Astrocyte of the spinal cord (primary cell): Measurements from ENCODE around the gene MKRN2.
"Not testable (repeated sequence)": the region's sequence is repeated elsewhere in the genome, so short reads cannot be mapped to it uniquely, and the experiment has no call there.

Experiments used
- DNase-seq: peaks from one replicate; pipeline ENCODE4 v3.0.0; 2011; ENCODE audit warnings: low read depth, low spot score
- H3K4me3 ChIP-seq: 2 replicates; pipeline ENCODE4 v1.5.1; 2011; ENCODE audit warnings: low read depth, mild to moderate bottlenecking, low read length, moderate library complexity
- in situ Hi-C: cut with HindIII; loops from 2 replicates; pipeline ENCODE4 v1.10.0; 2017; ENCODE audit warnings: low sequenced_read_pairs
- TF ChIP-seq, protein P1 (sequence below): IDR thresholded peaks from 2 replicates; pipeline ENCODE4 v1.5.1; 2012; ENCODE audit warnings: low read depth, mild to moderate bottlenecking, low read length, inconsistent platforms

The MKRN2 gene

GRCh38 chr3:12532182-12532581 is 24.7 kb upstream of the MKRN2 start:
- in situ Hi-C loops, result no loop called here
- no peak overlapping the region for H3K4me3 ChIP-seq
- no peak for DNase-seq
- TF ChIP-seq, protein P1, sequence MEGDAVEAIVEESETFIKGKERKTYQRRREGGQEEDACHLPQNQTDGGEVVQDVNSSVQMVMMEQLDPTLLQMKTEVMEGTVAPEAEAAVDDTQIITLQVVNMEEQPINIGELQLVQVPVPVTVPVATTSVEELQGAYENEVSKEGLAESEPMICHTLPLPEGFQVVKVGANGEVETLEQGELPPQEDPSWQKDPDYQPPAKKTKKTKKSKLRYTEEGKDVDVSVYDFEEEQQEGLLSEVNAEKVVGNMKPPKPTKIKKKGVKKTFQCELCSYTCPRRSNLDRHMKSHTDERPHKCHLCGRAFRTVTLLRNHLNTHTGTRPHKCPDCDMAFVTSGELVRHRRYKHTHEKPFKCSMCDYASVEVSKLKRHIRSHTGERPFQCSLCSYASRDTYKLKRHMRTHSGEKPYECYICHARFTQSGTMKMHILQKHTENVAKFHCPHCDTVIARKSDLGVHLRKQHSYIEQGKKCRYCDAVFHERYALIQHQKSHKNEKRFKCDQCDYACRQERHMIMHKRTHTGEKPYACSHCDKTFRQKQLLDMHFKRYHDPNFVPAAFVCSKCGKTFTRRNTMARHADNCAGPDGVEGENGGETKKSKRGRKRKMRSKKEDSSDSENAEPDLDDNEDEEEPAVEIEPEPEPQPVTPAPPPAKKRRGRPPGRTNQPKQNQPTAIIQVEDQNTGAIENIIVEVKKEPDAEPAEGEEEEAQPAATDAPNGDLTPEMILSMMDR, result no peak

DNA sequence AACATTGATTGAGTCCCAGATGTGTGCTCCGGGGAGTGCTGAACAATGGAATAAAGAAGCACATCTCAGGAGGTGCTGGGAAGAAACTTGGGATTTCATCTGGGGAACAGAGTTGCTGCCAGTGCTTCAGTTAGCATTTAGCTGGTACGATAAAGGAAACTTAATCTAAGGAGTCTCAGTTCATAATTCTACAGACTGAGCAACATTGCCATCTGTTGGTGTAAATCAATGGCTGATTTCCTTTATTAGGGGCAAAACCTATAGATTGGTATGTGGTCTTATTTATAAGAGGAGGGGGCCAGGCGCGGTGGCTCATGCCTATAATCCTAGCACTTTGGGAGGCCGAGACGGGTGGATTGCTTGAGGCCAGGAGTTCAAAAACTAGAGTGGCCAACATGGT is 20.5 kb upstream of the MKRN2 start:
- H3K4me3 ChIP-seq, result no peak overlapping the region
- TF ChIP-seq, protein P1, result peak; percentile 36
- in situ Hi-C loops, result no loop called here
- DNase-seq, result peak; percentile 24

- no peak overlapping the region for H3K4me3 ChIP-seq
- DNase-seq, result no peak
- in situ Hi-C loops, result no loop called here
- TF ChIP-seq, protein P1, result peak; percentile 35
Measured at GRCh38 chr3:12541625-12542024, 15.3 kb upstream of the MKRN2 start.

DNA sequence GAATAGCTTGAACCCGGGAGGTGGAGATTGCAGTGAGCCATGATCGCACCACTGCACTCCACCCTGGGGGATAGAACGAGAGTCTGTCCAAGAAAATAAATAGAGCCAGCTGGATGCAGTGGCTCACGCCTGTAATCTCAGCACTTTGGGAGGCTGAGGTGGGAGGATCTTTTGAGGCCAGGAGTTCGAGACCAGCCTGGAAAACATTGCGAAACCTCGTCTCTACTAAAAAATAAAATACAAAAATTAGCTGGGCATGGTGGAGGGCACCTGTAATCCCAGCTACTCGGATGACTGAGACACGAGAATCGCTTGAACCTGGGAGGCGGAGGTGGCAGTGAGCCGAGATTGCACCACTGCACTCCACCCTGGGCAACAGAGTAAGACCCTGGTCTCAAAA is 13.4 kb upstream of the MKRN2 start:
- DNase-seq, in situ Hi-C loops, H3K4me3 ChIP-seq: not testable (repeated sequence)

DNA sequence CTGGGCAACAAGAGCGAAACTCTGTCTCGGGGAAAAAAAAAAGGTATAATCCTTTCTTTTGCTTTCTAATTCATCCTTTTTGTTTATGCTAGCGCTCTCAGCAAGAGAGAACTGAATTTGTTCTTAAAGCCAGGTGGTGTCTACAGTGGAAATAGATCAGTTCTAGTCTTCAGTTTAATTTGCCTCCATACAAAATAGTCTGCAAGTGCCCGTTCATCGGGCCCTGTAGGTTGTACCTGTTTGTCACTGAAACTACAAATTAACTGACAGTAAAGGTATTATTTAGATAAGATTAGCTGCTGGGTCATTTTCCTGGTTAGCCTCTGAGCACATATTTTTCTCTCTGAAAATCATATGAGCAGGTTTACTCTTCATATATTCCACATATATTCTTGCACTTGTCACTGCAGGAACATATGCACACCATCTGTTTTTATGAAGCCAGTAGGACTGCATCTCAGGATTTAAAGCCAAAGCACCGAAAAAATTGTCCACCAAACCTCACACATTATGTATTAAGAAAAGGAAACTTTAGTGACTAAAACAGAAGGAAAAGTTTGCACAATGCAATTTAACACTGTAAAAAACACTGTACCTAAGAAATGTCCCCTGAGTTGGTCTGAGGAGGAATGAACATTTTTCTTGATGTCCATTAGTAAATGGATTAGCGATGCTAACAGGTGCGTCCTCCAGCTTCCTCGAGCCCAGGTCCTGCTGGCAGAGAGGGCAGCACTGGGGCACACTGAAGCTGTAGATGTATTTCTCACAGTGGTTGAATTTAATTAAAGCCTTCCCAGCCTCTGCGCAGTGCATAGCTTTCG is 12.0 kb upstream of the MKRN2 start:
- in situ Hi-C loops, result no loop called here

GRCh38 chr3:12545473-12545791 is 11.5 kb upstream of the MKRN2 start, which contains the start of gene MKRN2OS:
Gene MKRN2OS (minus strand): TSS chr3:12545499. CDS start chr3:12545464, 35 bp downstream.
- in situ Hi-C loops, result no loop called here
- DNase-seq, result no peak
- TF ChIP-seq, protein P1, result no peak

More for the DNA sequence above, 12.0 kb upstream of the MKRN2 start:
- H3K4me3 ChIP-seq, result no peak overlapping the region
- TF ChIP-seq, protein P1, result no peak
- no peak for DNase-seq

GRCh38 chr3:12549971-12550760 is 6.7 kb upstream of the MKRN2 start:
- DNase-seq, result no peak
- in situ Hi-C loops, result no loop called here
- H3K4me3 ChIP-seq, result no peak overlapping the region
- TF ChIP-seq, protein P1, result no peak

More at GRCh38 chr3:12545473-12545791, 11.5 kb upstream of the MKRN2 start, which contains the start of gene MKRN2OS:
- H3K4me3 ChIP-seq, result no peak within 1 kb of the TSS
